ENCODE measurements around the gene RTF2.

Gene RTF2

DNA sequence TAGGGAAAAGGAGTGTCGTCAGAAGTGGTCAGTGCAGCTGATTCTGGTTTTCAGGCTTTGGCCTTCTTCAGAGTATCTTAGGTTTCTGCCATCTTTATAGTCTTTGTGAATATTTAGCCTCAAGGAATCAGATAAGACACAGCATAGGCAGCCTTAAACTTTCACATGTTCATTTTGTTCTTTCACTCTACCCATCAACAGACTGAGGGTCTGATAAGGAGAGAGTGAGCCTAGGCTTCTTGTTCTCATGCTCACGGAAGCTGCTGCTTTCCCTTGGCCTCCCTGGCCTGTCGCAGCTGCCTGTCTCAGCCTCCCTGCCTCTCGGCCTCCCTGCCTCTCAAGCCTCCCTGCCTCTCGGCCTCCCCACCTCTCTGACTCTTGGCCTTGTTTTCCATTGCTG, 20.1 kb downstream of the RTF2 start:
- peaks cover 11% of the 10 kb centered on the region for H3K4me1 Mint-ChIP-seq (ENCODE audit: low read depth)
- H3K36me3 Mint-ChIP-seq (ENCODE audit: low read depth), result peaks cover 91% of the 10 kb centered on the region
- no peak for DNase-seq
- no peaks in the 10 kb centered on the region for H3K27me3 Mint-ChIP-seq
- H3K9me3 Mint-ChIP-seq, result no peaks in the 10 kb centered on the region
- H3K27ac Mint-ChIP-seq, result no peak overlapping the region
- H3K4me3 Mint-ChIP-seq, result no peak overlapping the region

DNA sequence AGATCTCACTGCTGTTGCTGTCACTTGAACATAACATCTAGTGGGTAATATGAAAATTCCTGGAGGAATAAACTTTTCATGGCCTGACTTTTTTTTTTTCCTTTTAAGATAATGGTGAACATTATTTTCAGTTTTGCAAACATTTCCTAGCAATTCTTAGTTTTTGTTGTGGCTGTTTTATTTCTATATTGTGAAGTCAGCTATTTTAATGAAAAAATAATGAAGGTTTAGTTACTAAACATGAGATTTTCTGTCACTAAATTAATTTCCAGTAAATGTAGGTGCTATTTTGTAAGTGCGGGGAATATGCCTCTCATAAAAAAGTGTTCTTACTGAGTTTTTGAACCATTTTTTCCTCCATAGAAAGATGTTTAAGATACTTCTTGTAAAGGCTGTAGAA, 32.7 kb downstream of the RTF2 start:
- no peak for DNase-seq
- Mint-ChIP-seq H3K9me3 (no peaks in the 10 kb centered on the region), H3K27ac (no peak overlapping the region), H3K27me3 (no peaks in the 10 kb centered on the region), H3K4me1 (ENCODE audit: low read depth) (peaks cover 14% of the 10 kb centered on the region), H3K36me3 (ENCODE audit: low read depth) (peaks cover 61% of the 10 kb centered on the region), H3K4me3 (no peak overlapping the region)

DNA sequence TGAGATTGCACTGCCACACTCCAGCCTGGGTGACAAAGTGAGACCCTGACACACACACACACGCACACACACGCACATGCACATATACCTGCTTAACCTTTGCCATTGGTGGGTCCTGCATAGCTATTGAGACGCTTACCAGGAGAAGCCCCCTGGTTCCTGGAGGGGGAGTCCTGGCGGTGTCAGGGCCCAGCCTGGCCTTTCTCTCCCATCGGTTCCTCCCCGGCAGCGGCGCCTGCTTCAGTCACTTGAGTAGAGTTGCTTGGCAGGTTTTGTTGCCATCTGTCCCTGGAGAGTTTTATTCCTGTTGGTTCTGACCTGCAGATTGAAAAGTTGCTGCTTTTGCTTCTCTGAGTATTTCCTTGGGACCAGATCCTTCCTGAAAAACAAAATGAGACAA, 35.5 kb downstream of the RTF2 start:
- H3K4me1 Mint-ChIP-seq (ENCODE audit: low read depth), result peaks cover 15% of the 10 kb centered on the region
- H3K4me3 Mint-ChIP-seq, result no peak overlapping the region
- H3K36me3 Mint-ChIP-seq (ENCODE audit: low read depth), result peaks cover 54% of the 10 kb centered on the region
- H3K27me3 Mint-ChIP-seq, result no peaks in the 10 kb centered on the region
- H3K9me3 Mint-ChIP-seq, result no peaks in the 10 kb centered on the region
- DNase-seq, result no peak
- no peak overlapping the region for H3K27ac Mint-ChIP-seq

DNA sequence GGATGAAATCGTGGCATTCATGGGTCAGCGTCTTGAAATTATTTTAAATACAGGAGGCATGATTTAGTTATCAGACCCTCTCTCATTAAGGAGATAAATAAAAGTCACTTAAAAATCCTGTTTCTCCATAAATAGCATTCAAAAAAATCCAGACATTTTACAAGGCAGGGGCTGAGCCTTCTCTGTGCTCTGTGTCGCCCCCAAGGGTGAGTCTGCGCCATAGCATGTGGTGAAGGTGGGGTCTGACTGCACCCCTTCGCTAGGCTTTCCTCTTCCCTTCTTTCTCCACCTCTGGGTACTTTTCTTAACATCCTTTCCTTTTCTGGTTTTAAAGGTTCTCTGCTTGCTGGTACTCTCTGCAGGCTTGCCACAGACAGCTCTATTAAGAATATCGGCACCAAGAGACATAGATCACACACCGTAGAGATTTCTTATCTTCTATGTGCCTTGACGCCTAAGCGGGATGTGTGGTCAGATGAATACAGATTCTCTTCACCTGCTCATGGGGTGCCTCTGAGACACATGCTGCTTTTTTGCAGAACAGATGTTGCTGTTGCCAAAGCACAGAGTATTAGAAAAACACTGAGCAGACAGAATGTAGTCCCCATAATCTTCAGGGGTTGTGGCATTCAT, 36.1 kb downstream of the RTF2 start:
- DNase-seq, result no peak
- no peak overlapping the region for H3K4me3 Mint-ChIP-seq
- H3K27me3 Mint-ChIP-seq, result no peaks in the 10 kb centered on the region
- H3K4me1 Mint-ChIP-seq (ENCODE audit: low read depth), result peaks cover 15% of the 10 kb centered on the region
- no peaks in the 10 kb centered on the region for H3K9me3 Mint-ChIP-seq
- H3K36me3 Mint-ChIP-seq (ENCODE audit: low read depth), result peaks cover 56% of the 10 kb centered on the region
- H3K27ac Mint-ChIP-seq, result no peak overlapping the region

DNA sequence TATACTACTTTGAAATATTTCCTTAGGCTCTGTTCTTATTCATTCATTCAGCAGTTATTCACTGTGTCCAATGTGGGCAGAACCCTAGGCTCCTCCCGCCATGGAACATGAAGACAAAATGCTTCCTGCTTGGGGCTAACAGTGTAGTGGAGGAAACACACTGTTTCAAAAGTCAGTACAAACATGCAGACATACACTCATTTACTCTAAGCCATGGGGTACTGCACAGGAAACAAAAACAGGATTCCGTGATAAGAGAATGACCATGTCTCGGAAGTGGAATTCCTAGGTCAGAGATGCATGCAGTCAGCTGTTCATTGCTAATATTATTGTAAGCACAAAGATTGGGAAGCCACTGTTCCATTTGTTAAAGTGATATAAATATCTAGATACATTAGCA, 37.7 kb downstream of the RTF2 start:
- peaks cover 15% of the 10 kb centered on the region for H3K4me1 Mint-ChIP-seq (ENCODE audit: low read depth)
- no peak overlapping the region for H3K4me3 Mint-ChIP-seq
- no peaks in the 10 kb centered on the region for H3K9me3 Mint-ChIP-seq
- DNase-seq, result no peak
- no peak overlapping the region for H3K27ac Mint-ChIP-seq
- peaks cover 57% of the 10 kb centered on the region for H3K36me3 Mint-ChIP-seq (ENCODE audit: low read depth)
- no peaks in the 10 kb centered on the region for H3K27me3 Mint-ChIP-seq

DNA sequence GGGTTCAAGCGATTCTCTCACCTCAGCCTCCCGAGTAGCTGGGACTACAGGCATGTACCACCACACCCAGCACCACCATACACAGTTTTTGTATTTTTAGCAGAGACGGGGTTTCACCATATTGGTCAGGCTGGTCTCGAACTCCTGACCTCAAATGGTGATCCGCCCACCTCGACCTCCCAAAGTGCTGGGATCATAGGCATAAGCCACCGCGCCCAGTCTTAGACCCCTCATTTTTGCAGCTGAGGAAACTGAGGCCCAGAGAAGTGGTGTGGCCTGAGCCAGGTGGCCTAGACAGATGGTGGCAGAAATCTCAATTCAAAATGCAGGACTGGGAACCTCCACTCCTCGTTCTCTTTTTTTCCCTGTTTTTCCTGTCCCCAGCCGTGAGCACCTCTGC, 43.5 kb downstream of the RTF2 start:
- Mint-ChIP-seq H3K9me3 (no peaks in the 10 kb centered on the region), H3K36me3 (ENCODE audit: low read depth) (peaks cover 79% of the 10 kb centered on the region), H3K4me1 (ENCODE audit: low read depth) (no peaks in the 10 kb centered on the region), H3K27me3 (no peaks in the 10 kb centered on the region), H3K4me3 (no peak overlapping the region), H3K27ac (peak overlapping the region; percentile 33)
- DNase-seq, result no peak

DNA sequence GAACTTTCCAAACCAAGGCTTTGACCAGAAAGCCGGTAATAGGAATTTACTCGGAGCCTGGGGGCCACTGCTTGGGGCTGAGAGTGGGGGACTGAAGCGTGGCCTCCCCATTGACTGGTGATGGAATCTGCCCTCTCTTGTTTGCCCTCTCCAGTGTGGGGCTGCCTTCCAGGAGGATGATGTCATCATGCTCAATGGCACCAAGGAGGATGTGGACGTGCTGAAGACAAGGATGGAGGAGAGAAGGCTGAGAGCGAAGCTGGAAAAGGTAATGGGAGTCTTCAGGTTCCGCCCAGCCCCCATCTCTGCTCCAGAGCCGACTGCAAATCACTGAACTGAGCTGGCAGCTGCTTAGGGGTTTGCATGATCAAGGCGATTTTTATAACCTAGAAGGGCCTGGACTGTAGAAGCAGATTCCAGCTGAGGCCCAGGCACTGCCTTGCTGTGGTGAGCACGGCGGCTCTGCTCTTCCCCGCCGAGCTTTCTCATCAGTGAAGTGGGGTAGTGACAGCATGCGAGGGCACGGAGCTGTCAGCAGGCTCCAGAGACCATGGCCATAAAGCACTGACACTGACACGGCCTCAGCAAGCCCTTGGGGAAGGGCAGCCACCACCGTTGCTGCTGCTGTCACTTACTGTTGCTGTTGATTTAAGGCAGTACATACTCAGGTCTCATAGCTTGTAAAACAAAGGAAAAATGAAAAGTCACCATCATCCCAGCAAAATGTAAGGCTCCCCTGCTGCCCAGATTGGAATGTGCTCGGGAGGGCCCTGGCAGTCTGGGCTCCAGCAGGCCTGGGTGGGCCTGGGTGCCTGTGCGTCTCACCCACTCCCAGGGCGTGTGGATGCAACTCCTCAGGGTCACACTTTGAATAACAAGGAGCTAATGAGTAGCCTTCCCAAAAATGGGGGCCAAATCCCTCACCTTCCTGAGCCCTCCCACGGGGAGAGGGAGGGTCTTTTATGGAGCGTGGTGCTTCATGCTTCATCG, 45.0 kb downstream of the RTF2 start:
- peaks cover 82% of the 10 kb centered on the region for H3K36me3 Mint-ChIP-seq (ENCODE audit: low read depth)
- no peak for DNase-seq
- no peak overlapping the region for H3K27ac Mint-ChIP-seq
- H3K4me1 Mint-ChIP-seq (ENCODE audit: low read depth), result no peaks in the 10 kb centered on the region
- no peak overlapping the region for H3K4me3 Mint-ChIP-seq
- peaks cover 5% of the 10 kb centered on the region for H3K9me3 Mint-ChIP-seq
- no peaks in the 10 kb centered on the region for H3K27me3 Mint-ChIP-seq

DNA sequence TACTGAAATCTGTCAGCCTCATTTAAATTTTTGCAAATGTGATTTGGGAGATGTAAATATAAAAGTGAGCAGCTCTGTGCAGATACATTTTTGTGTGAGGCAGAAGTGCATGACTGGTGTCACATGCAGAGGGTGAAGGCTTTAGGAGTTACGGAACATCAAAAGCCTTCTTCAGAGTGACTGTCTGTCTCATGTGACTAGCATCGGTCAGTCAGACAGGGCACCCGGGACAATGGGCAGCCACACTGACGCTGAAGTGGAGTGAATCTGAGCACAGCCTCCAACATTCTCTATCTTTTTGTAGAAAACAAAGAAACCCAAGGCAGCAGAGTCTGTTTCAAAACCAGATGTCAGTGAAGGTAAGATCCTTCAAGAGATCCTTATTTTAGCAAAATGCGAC, 48.2 kb downstream of the RTF2 start:
- H3K36me3 Mint-ChIP-seq (ENCODE audit: low read depth), result peaks cover 100% of the 10 kb centered on the region
- H3K27me3 Mint-ChIP-seq, result no peaks in the 10 kb centered on the region
- H3K4me3 Mint-ChIP-seq, result no peak overlapping the region
- no peak overlapping the region for H3K27ac Mint-ChIP-seq
- no peaks in the 10 kb centered on the region for H3K4me1 Mint-ChIP-seq (ENCODE audit: low read depth)
- DNase-seq, result no peak
- H3K9me3 Mint-ChIP-seq, result peaks cover 22% of the 10 kb centered on the region

DNA sequence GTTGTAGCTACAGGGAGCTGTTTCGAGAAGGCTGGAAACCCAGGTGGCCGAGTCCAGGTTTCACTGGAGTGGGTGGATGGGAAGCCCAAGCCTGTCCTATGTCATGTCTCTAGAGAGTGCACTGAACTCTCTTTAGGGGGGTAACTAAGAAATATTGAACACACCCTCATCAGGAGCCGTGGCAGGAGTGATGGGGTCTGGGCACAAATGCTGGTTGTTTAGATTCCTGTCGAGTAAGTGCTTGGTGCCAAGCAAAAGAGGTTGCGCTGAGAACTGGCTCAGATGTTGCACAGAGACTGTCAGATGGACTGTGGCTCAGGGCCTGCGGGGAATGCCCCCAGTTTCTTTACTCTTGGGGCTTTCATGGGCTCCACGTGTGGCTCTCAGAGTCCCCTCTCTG, 48.8 kb downstream of the RTF2 start:
- peaks cover 99% of the 10 kb centered on the region for H3K36me3 Mint-ChIP-seq (ENCODE audit: low read depth)
- H3K27ac Mint-ChIP-seq, result no peak overlapping the region
- peaks cover 22% of the 10 kb centered on the region for H3K9me3 Mint-ChIP-seq
- H3K4me1 Mint-ChIP-seq (ENCODE audit: low read depth), result no peaks in the 10 kb centered on the region
- no peak for DNase-seq
- H3K27me3 Mint-ChIP-seq, result no peaks in the 10 kb centered on the region
- H3K4me3 Mint-ChIP-seq, result no peak overlapping the region

DNA sequence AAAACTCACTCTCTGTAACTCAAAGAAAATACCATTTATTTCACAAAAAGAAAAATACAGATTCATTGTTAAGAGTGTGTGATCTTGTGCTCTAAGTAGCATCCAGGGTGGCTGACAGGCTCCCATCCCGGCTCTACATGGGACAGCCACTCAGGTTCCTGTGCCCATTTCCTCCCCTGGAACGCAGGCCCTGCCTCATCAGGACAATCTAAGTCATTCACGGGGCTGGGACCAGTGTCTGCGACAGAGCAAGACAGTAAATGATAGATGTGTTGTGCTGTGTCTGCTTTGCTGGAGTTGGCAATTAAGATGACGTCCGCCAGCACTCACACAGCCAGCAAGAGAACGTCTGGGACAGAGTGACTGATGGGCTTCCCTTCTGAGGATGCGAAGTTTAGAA, 49.2 kb downstream of the RTF2 start:
- H3K27me3 Mint-ChIP-seq, result no peaks in the 10 kb centered on the region
- H3K4me1 Mint-ChIP-seq (ENCODE audit: low read depth), result peaks cover 2% of the 10 kb centered on the region
- no peak for DNase-seq
- H3K4me3 Mint-ChIP-seq, result no peak overlapping the region
- H3K36me3 Mint-ChIP-seq (ENCODE audit: low read depth), result peaks cover 96% of the 10 kb centered on the region
- H3K27ac Mint-ChIP-seq, result no peak overlapping the region
- H3K9me3 Mint-ChIP-seq, result peaks cover 22% of the 10 kb centered on the region

DNA sequence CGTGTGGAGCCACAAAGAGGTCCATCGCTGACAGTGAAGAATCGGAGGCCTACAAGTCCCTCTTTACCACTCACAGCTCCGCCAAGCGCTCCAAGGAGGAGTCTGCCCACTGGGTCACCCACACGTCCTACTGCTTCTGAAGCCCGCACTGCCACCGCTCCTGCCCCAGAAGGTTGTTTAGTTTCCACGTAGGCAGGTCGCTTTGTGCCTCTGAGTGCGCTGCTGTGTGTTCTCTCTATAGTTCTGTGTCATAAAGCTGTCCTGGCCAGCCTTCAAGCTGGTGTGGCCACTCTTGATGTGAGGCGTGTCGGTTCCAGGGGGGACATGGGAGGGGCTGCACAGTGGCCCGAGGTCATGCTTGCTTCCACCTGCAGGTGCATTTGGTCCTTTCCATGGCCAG, 49.7 kb downstream of the RTF2 start:
- H3K27ac Mint-ChIP-seq, result no peak overlapping the region

DNA sequence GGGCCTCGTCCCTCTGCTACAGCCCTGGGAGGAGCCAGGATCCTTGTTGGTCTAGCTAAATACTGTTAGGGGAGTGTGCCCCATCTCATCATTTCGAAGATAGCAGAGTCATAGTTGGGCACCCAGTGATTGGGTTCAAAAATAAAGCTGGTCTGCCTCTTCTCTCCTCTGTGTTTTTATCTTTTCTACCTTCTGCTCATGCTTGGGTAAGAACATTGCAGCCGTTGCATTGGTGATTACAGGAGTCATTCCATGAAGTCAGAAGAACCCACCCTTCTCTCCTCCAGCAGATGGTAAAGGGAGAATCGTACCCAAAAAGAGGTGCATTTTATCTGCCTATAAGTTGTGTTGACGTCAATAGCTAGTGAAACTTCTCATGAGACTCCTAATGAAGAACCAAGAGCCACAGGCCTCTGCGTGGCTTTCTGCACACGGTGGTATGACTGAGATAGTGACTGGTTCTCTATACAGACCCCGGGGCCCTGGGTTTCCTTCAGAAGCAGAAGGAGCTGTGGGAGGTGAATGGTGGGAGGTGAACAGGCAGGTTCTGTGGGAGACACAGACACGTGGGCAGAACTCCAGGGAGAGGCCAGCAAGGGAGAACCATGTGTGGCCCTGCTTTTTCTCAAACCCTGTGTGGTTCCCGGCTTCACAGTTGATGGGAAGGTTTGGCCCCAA, 50.4 kb downstream of the RTF2 start:
- Mint-ChIP-seq H3K36me3 (ENCODE audit: low read depth) (peaks cover 84% of the 10 kb centered on the region), H3K4me1 (ENCODE audit: low read depth) (peaks cover 7% of the 10 kb centered on the region), H3K27me3 (no peaks in the 10 kb centered on the region), H3K9me3 (peaks cover 22% of the 10 kb centered on the region), H3K27ac (no peak overlapping the region), H3K4me3 (no peak overlapping the region)
- DNase-seq, result no peak

More for the DNA sequence above, 49.7 kb downstream of the RTF2 start:
- Mint-ChIP-seq H3K4me1 (ENCODE audit: low read depth) (peaks cover 5% of the 10 kb centered on the region), H3K4me3 (no peak overlapping the region), H3K27me3 (no peaks in the 10 kb centered on the region), H3K9me3 (peaks cover 22% of the 10 kb centered on the region), H3K36me3 (ENCODE audit: low read depth) (peaks cover 91% of the 10 kb centered on the region)
- no peak for DNase-seq

DNA sequence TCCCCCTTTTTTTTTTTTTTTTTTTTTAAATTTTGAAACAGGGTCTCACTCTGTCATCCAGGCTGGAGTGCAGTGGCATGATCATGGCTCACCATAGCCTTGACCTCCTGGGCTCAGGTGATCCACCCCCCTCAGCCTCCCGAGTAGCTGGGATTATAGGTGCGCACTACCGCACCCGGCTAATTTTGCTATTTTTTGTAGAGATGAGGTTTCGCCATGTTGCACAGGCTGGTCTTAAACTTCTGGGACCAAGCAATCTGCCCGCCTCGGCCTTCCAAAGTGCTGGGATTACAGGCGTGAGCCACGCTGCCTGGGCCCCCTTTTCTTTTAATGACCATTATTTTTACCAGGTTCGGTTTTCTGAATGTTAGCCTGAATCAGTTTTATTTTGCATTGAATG, 51.1 kb downstream of the RTF2 start:
- Mint-ChIP-seq H3K27ac (no peak overlapping the region), H3K4me3 (no peak overlapping the region), H3K4me1 (ENCODE audit: low read depth) (peaks cover 7% of the 10 kb centered on the region), H3K36me3 (ENCODE audit: low read depth) (peaks cover 77% of the 10 kb centered on the region), H3K9me3 (peaks cover 22% of the 10 kb centered on the region), H3K27me3 (no peaks in the 10 kb centered on the region)
- DNase-seq, result no peak

DNA sequence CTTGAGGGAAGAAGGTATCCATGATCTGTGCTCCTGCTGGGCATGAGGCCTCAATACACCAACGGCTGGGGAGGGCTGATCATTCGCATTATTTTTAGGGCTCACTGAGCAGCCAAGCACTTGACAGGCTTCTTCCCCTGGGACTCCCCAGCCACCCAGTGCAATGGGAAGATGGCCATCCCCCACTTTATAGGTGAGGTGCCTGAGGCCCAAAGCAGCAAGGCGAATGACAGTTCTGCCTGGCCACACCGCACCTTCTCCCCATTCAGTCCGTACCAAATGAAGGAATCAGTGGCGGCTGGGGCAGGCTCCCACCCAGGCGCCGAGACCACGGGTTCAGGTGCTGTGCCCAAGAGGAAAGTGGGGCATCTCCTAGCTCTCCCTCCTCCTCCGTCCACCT, 51.8 kb downstream of the RTF2 start:
- H3K4me1 Mint-ChIP-seq (ENCODE audit: low read depth), result peaks cover 7% of the 10 kb centered on the region
- no peak overlapping the region for H3K4me3 Mint-ChIP-seq
- H3K9me3 Mint-ChIP-seq, result peaks cover 22% of the 10 kb centered on the region
- H3K27me3 Mint-ChIP-seq, result no peaks in the 10 kb centered on the region
- H3K36me3 Mint-ChIP-seq (ENCODE audit: low read depth), result peaks cover 71% of the 10 kb centered on the region
- no peak overlapping the region for H3K27ac Mint-ChIP-seq
- no peak for DNase-seq
